Keratinocyte (primary cell): ENCODE measurements around the gene GFOD1.

Experiments used
- EZH2 ChIP-seq: IDR thresholded peaks from one replicate; pipeline ENCODE4 v1.6.1; 2012; ENCODE audit warnings: inconsistent platforms, mild to moderate bottlenecking, low read length, moderate library complexity
- TF ChIP-seq, protein P1 (sequence below), 3 experiments: IDR thresholded peaks in 1 of 3; conservative IDR thresholded peaks in 1 of 3; optimal IDR thresholded peaks in 1 of 3; 2 replicates in 2 of 3; 3 replicates in 1 of 3; pipeline versions ENCODE3 to v1.5.1; 2011; ENCODE audit warnings: low read length in 3 of 3, mild to moderate bottlenecking in 3 of 3, moderate library complexity in 2 of 3, control low read depth in 1 of 3, inconsistent platforms in 1 of 3; ENCODE audit not compliant: insufficient read depth in 2 of 3; ENCODE audit errors: extremely low read depth in 1 of 3

GRCh38 chr6:13419422-13420195, 67.8 kb downstream of the GFOD1 start:
- TF ChIP-seq, protein P1, sequence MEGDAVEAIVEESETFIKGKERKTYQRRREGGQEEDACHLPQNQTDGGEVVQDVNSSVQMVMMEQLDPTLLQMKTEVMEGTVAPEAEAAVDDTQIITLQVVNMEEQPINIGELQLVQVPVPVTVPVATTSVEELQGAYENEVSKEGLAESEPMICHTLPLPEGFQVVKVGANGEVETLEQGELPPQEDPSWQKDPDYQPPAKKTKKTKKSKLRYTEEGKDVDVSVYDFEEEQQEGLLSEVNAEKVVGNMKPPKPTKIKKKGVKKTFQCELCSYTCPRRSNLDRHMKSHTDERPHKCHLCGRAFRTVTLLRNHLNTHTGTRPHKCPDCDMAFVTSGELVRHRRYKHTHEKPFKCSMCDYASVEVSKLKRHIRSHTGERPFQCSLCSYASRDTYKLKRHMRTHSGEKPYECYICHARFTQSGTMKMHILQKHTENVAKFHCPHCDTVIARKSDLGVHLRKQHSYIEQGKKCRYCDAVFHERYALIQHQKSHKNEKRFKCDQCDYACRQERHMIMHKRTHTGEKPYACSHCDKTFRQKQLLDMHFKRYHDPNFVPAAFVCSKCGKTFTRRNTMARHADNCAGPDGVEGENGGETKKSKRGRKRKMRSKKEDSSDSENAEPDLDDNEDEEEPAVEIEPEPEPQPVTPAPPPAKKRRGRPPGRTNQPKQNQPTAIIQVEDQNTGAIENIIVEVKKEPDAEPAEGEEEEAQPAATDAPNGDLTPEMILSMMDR (optimal IDR thresholded peaks at IDR 0.05 in 1 of 3, IDR thresholded peaks at IDR 0.05 in 1 of 3, conservative IDR thresholded peaks at IDR 0.05 in 1 of 3; ENCODE audit: extremely low read depth in 1 of 3, insufficient read depth in 2 of 3, low read length in 3 of 3) = no peak
- no peak for TF ChIP-seq EZH2
